Colon (tissue), 2 donors: ENCODE results near the gene FAM114A1.
"Not testable (repeated sequence)": the region's sequence is repeated elsewhere in the genome, so short reads cannot be mapped to it uniquely, and the experiment has no call there.

Experiments used
- FAIRE-seq: peaks from 2 replicates; lab custom pipeline; 2012; peaks lifted over from hg19 to GRCh38; lab: Jason Lieb, UNC
- donor health status: control.
- donor health status: control.

Gene FAM114A1

GRCh38 chr4:38935391-38936073 is 67.9 kb downstream of the FAM114A1 start:
- FAIRE-seq, result no peak

- no peak for FAIRE-seq
Observed at GRCh38 chr4:38939165-38939564, 71.6 kb downstream of the FAM114A1 start.

GRCh38 chr4:38940476-38940875 is 72.9 kb downstream of the FAM114A1 start:
- no peak for FAIRE-seq

GRCh38 chr4:38941906-38942305 is 74.3 kb downstream of the FAM114A1 start:
- not testable (repeated sequence) for FAIRE-seq

GRCh38 chr4:38943343-38943742 is 75.7 kb downstream of the FAM114A1 start:
- FAIRE-seq, result no peak

GRCh38 chr4:38944440-38944839 is 76.8 kb downstream of the FAM114A1 start:
- no peak for FAIRE-seq

GRCh38 chr4:38946919-38947318 is 79.3 kb downstream of the FAM114A1 start:
- FAIRE-seq, result no peak

- no peak for FAIRE-seq
Observed at GRCh38 chr4:38948551-38948950, 80.9 kb downstream of the FAM114A1 start.

- no peak for FAIRE-seq
Observed at GRCh38 chr4:38949411-38950051, 81.9 kb downstream of the FAM114A1 start.

- no peak for FAIRE-seq
Observed at GRCh38 chr4:38950159-38950558, 82.6 kb downstream of the FAM114A1 start.

GRCh38 chr4:38950734-38951133 is 83.1 kb downstream of the FAM114A1 start:
- no peak for FAIRE-seq

GRCh38 chr4:38951598-38951997 is 84.0 kb downstream of the FAM114A1 start:
- no peak for FAIRE-seq

- no peak for FAIRE-seq
Observed at GRCh38 chr4:38952017-38952416, 84.4 kb downstream of the FAM114A1 start.

- no peak for FAIRE-seq
Observed at GRCh38 chr4:38954727-38955126, 87.1 kb downstream of the FAM114A1 start.

- FAIRE-seq, result no peak
Observed at GRCh38 chr4:38955957-38956356, 88.4 kb downstream of the FAM114A1 start.

- FAIRE-seq, result no peak
Observed at GRCh38 chr4:38957261-38957815, 89.7 kb downstream of the FAM114A1 start.

GRCh38 chr4:38957893-38958292 is 90.3 kb downstream of the FAM114A1 start:
- no peak for FAIRE-seq

GRCh38 chr4:38958453-38959190 is 91.0 kb downstream of the FAM114A1 start:
- FAIRE-seq, result no peak

- FAIRE-seq, result not testable (repeated sequence)
Observed at GRCh38 chr4:38959248-38959647, 91.6 kb downstream of the FAM114A1 start.

- FAIRE-seq, result no peak
Observed at GRCh38 chr4:38964942-38965775, 97.6 kb downstream of the FAM114A1 start.

- no peak for FAIRE-seq
Observed at GRCh38 chr4:38965866-38966265, 98.3 kb downstream of the FAM114A1 start.
